Sigmoid colon (tissue), 7 donors: ENCODE results near the gene DSCAM. TPM values are rescaled to one million over a fixed set of nuclear protein-coding genes. Genes with fewer than 3 reads are reported as not detected.
"Not testable (repeated sequence)": the region's sequence is repeated elsewhere in the genome, so short reads cannot be mapped to it uniquely, and the experiment has no call there.

Experiments
- DNase-seq: peaks from one replicate; pipeline ENCODE4 v3.0.0-alpha.2; 2019
- H3K27ac ChIP-seq, 4 donors: fragments of 200-600 bp; sonication (generic); one replicate each; pipeline ENCODE4 v1.5.1; 2016 to 2019; ENCODE audit warnings: mild to moderate bottlenecking in 1 of 4
- H3K27me3 ChIP-seq, 3 donors: fragments of 200-600 bp; sonication (generic); one replicate each; pipeline ENCODE4 v1.5.1; 2019; ENCODE audit warnings: mild to moderate bottlenecking in 1 of 3
- H3K36me3 ChIP-seq, 4 donors: fragments of 200-600 bp; sonication (generic); one replicate each; pipeline ENCODE4 v1.5.1; 2016 to 2019
- H3K4me1 ChIP-seq, 4 donors: fragments of 200-600 bp; sonication (generic); one replicate each; pipeline ENCODE4 v1.5.1; 2017 to 2019
- H3K4me3 ChIP-seq, 4 donors: fragments of 200-600 bp; sonication (generic); one replicate each; pipeline ENCODE4 v1.5.1; 2017 to 2019; ENCODE audit warnings: mild to moderate bottlenecking in 2 of 4, moderate library complexity in 1 of 4
- H3K9me3 ChIP-seq, 4 donors: fragments of 200-600 bp in 3 of 4; sonication (generic) in 3 of 4; one replicate each; pipeline versions ENCODE4 v1.5.1 to v1.6.1; 2013 to 2019
- CTCF ChIP-seq, 4 experiments: fragments of 450-650 bp in 3 of 4; fragments of 200-600 bp in 1 of 4; IDR thresholded peaks; one replicate each; pipeline ENCODE4 v1.5.1; 2016 to 2019; ENCODE audit warnings: antibody characterized with exemption in 4 of 4, mild to moderate bottlenecking in 3 of 4, moderate library complexity in 2 of 4
- EP300 ChIP-seq, 4 donors: sonication (generic); formaldehyde crosslinking; IDR thresholded peaks; one replicate each; pipeline ENCODE4 v1.6.1; 2017; ENCODE audit warnings: antibody characterized with exemption in 4 of 4
- POLR2A ChIP-seq, 2 donors: fragments of 450-650 bp; IDR thresholded peaks; one replicate each; pipeline ENCODE4 v1.6.1; 2016; ENCODE audit warnings: antibody characterized with exemption in 2 of 2, mild to moderate bottlenecking in 2 of 2, moderate library complexity in 2 of 2
- POLR2AphosphoS5 ChIP-seq, 4 donors: sonication (generic); formaldehyde crosslinking; IDR thresholded peaks; one replicate each; pipeline ENCODE4 v1.6.1; 2017; ENCODE audit warnings: antibody characterized with exemption in 4 of 4
- WGBS, 2 donors: extraction: QIAGEN DNeasy Blood & Tissue Kit; methylation state at CpG; one replicate each; pipeline ENCODE4 v1.1.7; 2013; 5-methylcytosine and 5-hydroxymethylcytosine counted together
- intact Hi-C: fragments of 100-400 bp; cut with DNase I; formaldehyde crosslinking; loops from one replicate; pipeline ENCODE4 v1.15.1; 2023
- polyA plus RNA-seq, 3 donors: library from polyadenylated mRNA; stranded (reverse); fragments of 200-250 nt; gene quantifications; one replicate each; pipeline ENCODE4 v1.2.3, GENCODE V29; 2013
- total RNA-seq, 4 donors: library from RNA; depleted of rRNA; stranded (reverse); fragments of >200 nt; gene quantifications; one replicate each; pipeline ENCODE4 v1.1.0, GENCODE V29; 2016
- donor health status: healthy with polysubstance abuse.
- donor health status: Bipolar disorder and iron deficiency.
- donor health status: healthy.

Gene DSCAM
- total and polyA plus RNA-seq, 7 donors, result 0.17 to 0.55 (median 0.33) TPM; not detected in 2

- H3K9me3 ChIP-seq, result no peaks in the 10 kb centered on the region
- H3K27me3 ChIP-seq, result no peaks in the 10 kb centered on the region
- no peaks in the 10 kb centered on the region for H3K4me1 ChIP-seq
- intact Hi-C loops, result no loop called here
- TF ChIP-seq EP300 (IDR thresholded peaks at IDR 0.05), result no peak
- TF ChIP-seq POLR2AphosphoS5 (IDR thresholded peaks at IDR 0.05), result no peak
- TF ChIP-seq POLR2A (IDR thresholded peaks at IDR 0.05), result no peak
- no peak for TF ChIP-seq CTCF (IDR thresholded peaks at IDR 0.05)
- H3K27ac ChIP-seq, result no peak overlapping the region
- no peak for DNase-seq
- 70 to 79% methylated on average over 9 of the region's 9 CpGs for WGBS, 2 donors
- no peaks in the 10 kb centered on the region for H3K36me3 ChIP-seq
- H3K4me3 ChIP-seq, result no peak overlapping the region
Measured at GRCh38 chr21:40271164-40271563, 575.8 kb downstream of the DSCAM start.

GRCh38 chr21:40270047-40270446 lies 576.9 kb downstream of the DSCAM start:
- H3K4me3 ChIP-seq, result no peak overlapping the region
- no peaks in the 10 kb centered on the region for H3K4me1 ChIP-seq
- H3K9me3 ChIP-seq, result no peaks in the 10 kb centered on the region
- no peak for TF ChIP-seq EP300 (IDR thresholded peaks at IDR 0.05)
- no peak for TF ChIP-seq POLR2AphosphoS5 (IDR thresholded peaks at IDR 0.05)
- no peak for TF ChIP-seq POLR2A (IDR thresholded peaks at IDR 0.05)
- no peak for TF ChIP-seq CTCF (IDR thresholded peaks at IDR 0.05)
- no peak overlapping the region for H3K27ac ChIP-seq
- H3K36me3 ChIP-seq, result no peaks in the 10 kb centered on the region
- no peak for DNase-seq
- intact Hi-C loops, result no loop called here
- WGBS, 2 donors, result 54 to 62% methylated on average over 4 of the region's 4 CpGs
- no peaks in the 10 kb centered on the region for H3K27me3 ChIP-seq

- Histone ChIP-seq H3K9me3 (no peaks in the 10 kb centered on the region), H3K36me3 (no peaks in the 10 kb centered on the region), H3K27ac (no peak overlapping the region), H3K4me3 (no peak overlapping the region), H3K4me1 (no peaks in the 10 kb centered on the region), H3K27me3 (no peaks in the 10 kb centered on the region)
- TF ChIP-seq POLR2AphosphoS5 (IDR thresholded peaks at IDR 0.05) (no peak), EP300 (IDR thresholded peaks at IDR 0.05) (no peak)
- DNase-seq, result no peak
- intact Hi-C loops, result no loop called here
- WGBS, 2 donors, result 81 to 86% methylated on average over 8 of the region's 8 CpGs
Measured at GRCh38 chr21:40269239-40269638, 577.7 kb downstream of the DSCAM start.

- H3K9me3 ChIP-seq, H3K4me3 ChIP-seq, H3K27me3 ChIP-seq, H3K36me3 ChIP-seq, H3K27ac ChIP-seq, intact Hi-C loops, DNase-seq, H3K4me1 ChIP-seq: not testable (repeated sequence)
- 65 to 85% methylated on average over 3 of the region's 3 CpGs for WGBS, 2 donors
Measured at GRCh38 chr21:40258456-40258855, 588.5 kb downstream of the DSCAM start.

- intact Hi-C loops, result no loop called here
Measured at GRCh38 chr21:40257342-40257741, 589.6 kb downstream of the DSCAM start.

More at GRCh38 chr21:40257342-40257741, 589.6 kb downstream of the DSCAM start:
- Histone ChIP-seq H3K4me3 (no peak overlapping the region), H3K9me3 (no peaks in the 10 kb centered on the region), H3K36me3 (no peaks in the 10 kb centered on the region), H3K4me1 (no peaks in the 10 kb centered on the region), H3K27me3 (no peaks in the 10 kb centered on the region), H3K27ac (no peak overlapping the region)
- DNase-seq, result no peak
- TF ChIP-seq EP300 (IDR thresholded peaks at IDR 0.05), result no peak
- TF ChIP-seq CTCF (IDR thresholded peaks at IDR 0.05), result no peak
- TF ChIP-seq POLR2AphosphoS5 (IDR thresholded peaks at IDR 0.05), result no peak
- no peak for TF ChIP-seq POLR2A (IDR thresholded peaks at IDR 0.05)
- 68 to 69% methylated on average over 3 of the region's 3 CpGs for WGBS, 2 donors
